NCI-H2196 (cell line): ENCODE data around the gene QPRT.
"Not testable (repeated sequence)": the region's sequence is repeated elsewhere in the genome, so short reads cannot be mapped to it uniquely, and the experiment has no call there.

Source experiments
- DNase-seq: peaks from one replicate; lab custom pipeline; 2025; ENCODE audit not compliant: unreplicated experiment; lab: John Stamatoyannopoulos, UW

The QPRT gene

GRCh38 chr16:29714396-29714795 is 35.4 kb downstream of the QPRT start:
- no peak for DNase-seq

GRCh38 chr16:29714972-29715371 is 36.0 kb downstream of the QPRT start:
- no peak for DNase-seq

DNA sequence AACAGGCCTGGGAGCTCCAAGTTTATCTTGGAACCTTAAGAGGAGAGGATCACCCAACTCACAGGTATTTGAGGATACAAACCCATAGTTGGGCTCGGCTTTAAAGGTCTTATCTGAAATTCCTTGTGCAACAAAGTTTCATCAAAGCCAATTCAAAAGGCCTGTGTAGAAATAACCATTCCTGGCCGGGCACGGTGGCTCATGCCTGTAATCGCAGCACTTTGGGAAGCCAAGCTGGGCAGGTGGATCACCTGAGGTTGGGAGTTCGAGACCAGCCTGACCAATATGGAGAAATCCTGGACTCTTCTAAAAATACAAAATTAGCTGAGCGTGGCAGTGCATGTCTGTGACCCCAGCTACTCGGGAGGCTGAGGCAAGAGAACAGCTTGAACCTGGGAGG is 38.1 kb downstream of the QPRT start:
- DNase-seq: no peak

GRCh38 chr16:29719063-29719462 is 40.1 kb downstream of the QPRT start:
- no peak for DNase-seq

DNA sequence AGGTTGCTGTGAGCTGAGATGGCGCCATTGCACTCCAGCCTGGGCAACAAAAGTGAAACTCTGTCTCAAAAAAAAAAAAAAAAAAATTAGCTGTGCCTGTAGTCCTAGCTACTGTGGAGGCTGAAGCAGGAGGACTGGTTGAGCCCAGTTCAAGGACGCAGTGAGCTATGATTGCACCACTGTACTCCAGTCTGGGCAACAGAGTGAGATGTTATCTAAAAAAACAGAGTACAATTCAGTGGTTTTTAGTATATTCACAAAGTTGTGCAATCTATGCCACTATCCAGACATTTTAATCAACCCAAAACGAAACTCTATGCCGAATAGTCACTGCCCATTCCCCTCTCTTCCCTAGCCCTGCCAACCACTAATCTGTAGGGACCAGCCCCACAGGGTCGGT is 41.7 kb downstream of the QPRT start:
- no peak for DNase-seq

- peak; percentile 49 for DNase-seq
Observed at GRCh38 chr16:29721167-29721879, 42.3 kb downstream of the QPRT start.

DNA sequence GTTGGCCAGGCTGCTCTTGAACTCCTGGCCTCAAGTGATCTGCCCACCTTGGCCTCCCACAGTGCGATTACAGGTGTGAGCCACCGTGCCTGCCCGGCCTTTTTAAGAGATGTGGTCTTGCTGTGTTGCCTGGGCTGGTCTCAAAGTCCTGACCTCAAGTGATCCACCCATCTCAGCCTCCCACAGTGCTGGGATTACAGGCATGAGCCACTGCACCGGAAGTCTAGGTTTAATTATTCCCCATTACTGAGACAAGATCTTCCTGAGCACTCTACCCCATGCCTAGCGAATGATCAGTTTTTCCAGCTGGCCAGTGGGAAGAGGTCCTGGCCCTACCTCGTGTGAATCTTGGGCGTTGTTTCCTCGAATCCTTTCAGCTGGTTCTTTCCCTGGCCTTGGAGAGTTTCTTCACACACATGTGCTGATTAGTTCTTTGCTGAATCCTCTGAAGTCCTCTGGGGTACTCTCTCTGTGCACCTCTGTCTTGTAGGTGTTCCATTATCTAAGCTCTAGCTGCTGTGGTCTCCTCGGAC is 47.9 kb downstream of the QPRT start:
- DNase-seq: no peak

DNA sequence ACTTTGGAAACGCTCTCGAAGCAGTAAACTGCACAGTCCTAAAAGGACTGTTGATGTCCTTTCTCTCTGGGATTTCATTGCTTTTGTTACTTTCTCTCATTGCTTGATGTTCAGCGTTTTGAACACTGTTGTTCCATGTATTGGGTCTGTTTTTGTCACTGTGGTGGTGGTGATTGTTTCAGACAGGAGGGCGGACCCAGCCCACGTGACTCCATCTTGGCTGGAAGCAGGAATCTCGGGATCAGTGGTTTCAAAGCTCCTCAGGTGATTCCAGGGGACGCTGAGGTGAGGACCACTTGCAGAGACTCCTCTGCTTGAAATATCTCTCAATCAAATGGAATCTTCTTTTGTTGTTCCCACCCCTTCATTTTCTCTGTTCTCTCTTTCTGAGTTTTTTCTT is 48.5 kb downstream of the QPRT start:
- no peak for DNase-seq

DNA sequence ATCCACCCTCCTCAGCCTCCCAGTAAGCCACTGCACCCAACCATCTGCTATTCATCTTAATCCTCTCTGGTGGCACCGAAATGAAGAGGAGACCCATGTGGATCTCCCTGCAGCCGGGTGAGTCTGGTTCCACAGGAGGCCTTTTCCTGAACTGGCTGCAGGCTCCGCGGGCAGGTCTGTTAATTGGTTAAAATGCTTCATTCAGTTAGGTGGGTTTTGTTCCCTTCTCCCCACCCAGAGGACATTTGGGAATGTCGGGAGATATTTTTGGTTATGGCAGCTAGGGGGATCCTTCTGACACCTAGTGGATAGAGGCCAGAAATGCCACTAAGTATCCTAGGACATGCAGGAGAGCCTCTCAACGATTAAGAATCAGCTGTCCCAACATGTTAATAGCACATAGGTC is 50.1 kb downstream of the QPRT start:
- peak; percentile 10 for DNase-seq

- no peak for DNase-seq
Observed at GRCh38 chr16:29730649-29731048, 51.7 kb downstream of the QPRT start.

DNA sequence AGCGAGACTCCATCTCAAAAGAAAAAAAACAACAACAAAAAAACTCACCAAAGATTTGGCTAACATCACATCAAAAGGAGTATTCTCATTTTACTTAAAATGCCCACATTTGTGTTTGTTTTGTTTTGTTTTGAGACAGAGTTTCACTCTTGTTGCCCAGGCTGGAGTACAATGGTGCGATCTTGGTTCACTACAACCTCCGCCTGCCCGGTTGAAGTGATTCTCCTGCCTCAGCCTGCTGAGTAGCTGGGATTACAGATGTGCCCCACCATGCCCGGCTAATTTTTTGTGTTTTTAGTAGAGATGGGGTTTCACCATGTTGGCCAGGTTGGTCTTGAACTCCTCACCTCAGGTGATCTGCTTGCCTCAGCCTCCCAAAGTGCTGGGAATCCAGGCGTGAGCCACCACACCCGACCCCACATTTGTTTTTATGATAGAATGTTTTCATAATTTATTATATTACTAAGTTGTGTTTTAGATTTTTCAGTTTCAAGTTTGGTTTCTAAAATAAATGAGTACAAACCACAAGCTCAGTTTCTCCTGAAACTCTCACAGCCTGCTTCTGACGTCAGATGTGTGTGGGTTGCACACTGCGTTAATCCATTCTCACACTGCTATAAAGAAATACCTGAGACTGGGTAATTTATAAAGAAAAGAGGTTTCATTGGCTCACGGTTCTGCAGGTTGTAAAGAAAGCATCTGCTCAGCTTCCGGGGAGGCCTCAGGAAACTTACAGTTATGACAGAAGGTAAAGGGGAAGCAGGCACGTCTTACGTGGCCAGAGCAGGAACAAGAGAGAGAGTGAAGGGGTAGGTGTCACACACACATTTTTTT is 53.0 kb downstream of the QPRT start:
- not testable (repeated sequence) for DNase-seq

GRCh38 chr16:29734786-29735185 is 55.8 kb downstream of the QPRT start:
- DNase-seq: no peak

DNA sequence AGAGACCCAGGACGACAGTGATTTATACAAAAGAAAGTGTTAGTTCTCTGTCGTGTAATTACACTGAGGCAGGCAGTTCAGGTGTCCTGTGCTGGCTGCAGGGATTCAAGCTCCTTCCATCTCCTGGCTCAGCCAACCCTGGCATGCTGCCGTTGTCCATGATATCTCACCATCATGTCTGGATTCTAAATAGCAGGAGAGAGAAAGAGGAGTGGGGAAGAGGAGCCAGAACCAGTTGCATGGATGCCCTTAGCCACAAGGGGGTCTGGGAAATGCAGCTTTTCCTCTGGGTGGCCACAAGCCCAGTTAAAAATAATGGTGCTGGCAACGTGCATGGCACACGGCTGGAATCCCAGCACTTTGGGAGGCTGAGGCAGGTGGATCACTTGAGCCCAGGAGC is 57.1 kb downstream of the QPRT start:
- no peak for DNase-seq

DNA sequence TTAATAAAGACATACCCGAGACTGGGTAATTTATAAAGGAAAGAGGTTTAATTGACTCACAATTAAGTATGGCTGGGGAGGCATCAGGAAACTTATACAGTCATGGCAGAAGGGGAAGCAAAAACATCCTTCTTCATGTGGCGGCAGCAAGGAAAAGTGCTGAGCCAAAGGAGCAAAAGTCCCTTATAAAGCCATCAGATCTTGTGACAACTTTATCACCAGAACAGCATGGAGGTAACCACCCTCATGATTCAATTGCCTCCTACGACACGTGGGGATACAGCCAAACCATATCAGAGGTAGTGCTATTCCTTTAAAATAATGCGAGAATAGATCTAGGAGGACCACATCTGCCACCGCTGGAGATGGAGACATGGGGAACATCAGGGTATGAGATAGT is 57.8 kb downstream of the QPRT start:
- DNase-seq: no peak

DNA sequence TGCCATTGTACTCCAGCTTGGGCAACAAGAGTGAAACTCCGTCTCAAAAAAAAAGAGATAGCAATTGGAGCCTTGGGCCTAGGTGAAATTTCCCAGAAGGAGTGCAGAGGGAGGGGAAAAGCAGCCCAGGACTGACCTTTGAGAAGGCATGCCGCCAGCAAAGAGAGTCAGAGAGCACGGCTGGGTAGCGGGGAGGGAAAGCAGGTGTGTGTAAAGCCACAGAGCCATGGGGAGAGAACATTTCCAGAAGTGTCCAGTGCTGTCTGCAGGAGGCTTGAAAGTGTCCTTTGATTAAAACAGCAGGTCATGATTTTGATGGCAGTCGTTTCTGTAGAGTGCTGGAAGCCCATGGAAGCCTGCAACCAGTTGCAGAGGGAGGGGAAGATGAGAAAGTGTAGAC is 58.7 kb downstream of the QPRT start:
- no peak for DNase-seq

DNA sequence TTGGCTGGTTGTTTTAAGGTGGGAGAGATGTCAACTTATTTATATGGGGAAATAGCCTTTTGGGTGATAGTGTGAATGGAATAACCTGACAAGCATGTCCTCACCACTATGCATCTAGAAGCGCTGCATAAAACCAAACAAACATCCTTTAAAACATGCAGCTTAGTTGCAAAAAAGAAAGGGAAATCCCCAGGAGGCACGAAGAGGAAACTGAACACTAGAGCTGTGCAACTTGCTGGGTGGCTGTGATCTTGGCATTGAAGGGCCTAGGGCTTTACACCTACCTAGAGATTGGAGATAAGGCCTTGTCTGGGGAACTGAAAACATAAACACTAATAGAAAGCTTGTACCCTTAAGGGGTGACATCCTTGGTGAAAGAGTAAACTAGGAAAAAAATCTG is 59.5 kb downstream of the QPRT start:
- DNase-seq: no peak

- DNase-seq: not testable (repeated sequence)
Observed at GRCh38 chr16:29739927-29740629, 61.1 kb downstream of the QPRT start.

- not testable (repeated sequence) for DNase-seq
Observed at GRCh38 chr16:29740630-29741015, 61.6 kb downstream of the QPRT start.

DNA sequence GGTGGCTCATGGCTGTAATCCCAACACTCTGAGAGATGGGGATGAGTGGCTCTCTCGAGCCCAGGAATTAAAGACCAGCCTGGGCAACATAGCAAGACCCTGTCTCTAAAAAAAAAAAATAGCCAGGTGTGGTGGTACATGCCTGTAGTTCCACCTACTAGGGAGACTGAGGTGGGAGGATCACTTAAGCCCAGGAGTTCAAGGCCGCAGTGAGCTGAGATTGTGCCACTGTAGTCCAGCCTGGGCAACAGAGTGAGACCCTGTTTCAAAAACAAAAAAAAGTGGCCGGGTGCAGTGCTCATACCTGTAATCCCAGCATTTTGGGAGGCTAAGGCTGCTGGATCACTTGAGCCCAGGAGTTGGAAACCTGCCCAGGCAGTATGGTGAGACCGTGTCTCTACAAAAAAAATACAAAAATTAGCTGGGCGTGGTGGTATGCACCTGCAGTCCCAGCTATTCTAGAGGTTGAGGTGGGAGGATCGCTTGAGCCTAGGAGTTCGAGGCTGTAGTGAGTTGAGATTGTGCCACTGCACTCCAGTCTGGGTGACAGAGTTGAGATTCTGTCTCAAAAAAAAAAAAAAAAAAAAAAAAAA is 63.8 kb downstream of the QPRT start:
- DNase-seq: no peak

- DNase-seq: no peak
Observed at GRCh38 chr16:29743475-29743826, 64.5 kb downstream of the QPRT start.

- no peak for DNase-seq
Observed at GRCh38 chr16:29743827-29744531, 65.0 kb downstream of the QPRT start.
